SU-DHL-6 (cell line): Measurements from ENCODE around the gene TACR1.

Experiments
- H2AFZ ChIP-seq: fragments of 200-600 bp; sonication (generic); 2 replicates; pipeline ENCODE4 v1.6.1; 2014; ENCODE audit warnings: low read depth, mild to moderate bottlenecking, moderate library complexity, mixed read lengths, antibody characterized with exemption, low read length; ENCODE audit not compliant: severe bottlenecking
- H3F3A ChIP-seq: fragments of 200-600 bp; shearing (Covaris generic); 2 replicates; pipeline ENCODE4 v1.6.0; 2016; ENCODE audit warnings: antibody characterized with exemption, mild to moderate bottlenecking; ENCODE audit not compliant: insufficient read depth
- H3K27ac ChIP-seq: fragments of 200-600 bp; sonication (generic); 2 replicates; pipeline ENCODE4 v1.5.1; 2016; ENCODE audit warnings: low read depth, mild to moderate bottlenecking, low read length, moderate library complexity, mixed read lengths
- H3K27me3 ChIP-seq: fragments of 200-600 bp; sonication (generic), shearing (Covaris generic); 2 replicates; pipeline ENCODE4 v1.6.0; 2014; ENCODE audit warnings: mild to moderate bottlenecking, low read length
- H3K36me3 ChIP-seq: fragments of 200-600 bp; sonication (generic); 2 replicates; pipeline ENCODE4 v1.6.1; 2014; ENCODE audit warnings: mild to moderate bottlenecking, low read length, mixed read lengths
- H3K4me2 ChIP-seq: fragments of 300-600, 200-600 bp; shearing (Covaris generic), sonication (generic); 2 replicates; pipeline ENCODE4 v1.6.0; 2014; ENCODE audit warnings: low read length, low read depth, mild to moderate bottlenecking; ENCODE audit not compliant: poor library complexity, severe bottlenecking
- H3K4me3 ChIP-seq: fragments of 200-600 bp; sonication (generic); 2 replicates; pipeline ENCODE4 v1.5.1; 2014; ENCODE audit warnings: antibody characterized with exemption, low read length, mild to moderate bottlenecking, mixed read lengths; ENCODE audit not compliant: insufficient read depth, poor library complexity, severe bottlenecking
- H3K79me2 ChIP-seq: fragments of 200-600 bp; sonication (generic); 2 replicates; pipeline ENCODE4 v1.6.1; 2014; ENCODE audit warnings: mild to moderate bottlenecking, low read length, moderate library complexity; ENCODE audit not compliant: insufficient read depth
- H3K9ac ChIP-seq: fragments of 200-600 bp; sonication (generic); 2 replicates; pipeline ENCODE4 v1.7.0; 2014; ENCODE audit warnings: mild to moderate bottlenecking, low read length
- H3K9me2 ChIP-seq: fragments of 200-600 bp; sonication (generic); replicated peaks from 2 replicates; pipeline ENCODE4 v1.6.1; 2014; ENCODE audit warnings: low read length; ENCODE audit not compliant: insufficient read depth
- H3K9me3 ChIP-seq: fragments of 200-600 bp; sonication (generic); 2 replicates; pipeline ENCODE4 v1.6.1; 2014; ENCODE audit warnings: low read length, mixed read lengths; ENCODE audit not compliant: insufficient read depth
- H4K20me1 ChIP-seq: fragments of 200-600 bp; sonication (generic); 2 replicates; pipeline ENCODE4 v1.6.1; 2014; ENCODE audit warnings: low read depth, mild to moderate bottlenecking, antibody characterized with exemption, low read length, moderate library complexity, mixed read lengths
- EZH2phosphoT487 ChIP-seq: fragments of 200-600 bp; sonication (generic), shearing (Covaris generic); conservative IDR thresholded peaks from 2 replicates; pipeline ENCODE4 v1.6.1; 2018; ENCODE audit warnings: mild to moderate bottlenecking, antibody characterized with exemption, low read length, moderate library complexity, mixed read lengths
- TF ChIP-seq, protein P1 (sequence below): fragments of 200-600 bp; sonication (generic); IDR thresholded peaks from one replicate; pipeline ENCODE4 v1.5.1; 2017; ENCODE audit warnings: antibody characterized with exemption, mild to moderate bottlenecking, low read length, moderate library complexity; ENCODE audit not compliant: insufficient read depth, poor library complexity, severe bottlenecking

Gene TACR1

DNA sequence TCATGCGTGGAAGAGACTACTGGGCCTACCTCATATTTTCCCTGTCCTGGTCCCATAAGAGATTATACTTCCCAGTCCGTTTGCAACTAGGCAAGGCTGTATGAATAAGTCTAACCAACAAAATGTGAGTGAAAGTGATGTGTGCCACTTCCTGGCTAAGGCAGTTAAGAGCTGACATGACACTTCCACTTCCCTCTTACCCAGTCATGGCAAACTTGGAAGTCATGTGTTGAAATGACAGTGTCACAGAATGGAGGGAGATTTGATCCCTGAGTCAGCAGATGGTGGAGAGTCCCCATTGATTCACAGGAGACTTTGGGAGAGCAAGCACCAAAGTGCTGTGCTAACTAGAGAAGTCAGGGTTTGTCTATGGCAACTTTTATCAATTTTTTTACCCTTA is 36.4 kb downstream of the TACR1 start:
- no peak overlapping the region for H2AFZ ChIP-seq
- no peaks in the 10 kb centered on the region for H3K79me2 ChIP-seq
- TF ChIP-seq, protein P1, sequence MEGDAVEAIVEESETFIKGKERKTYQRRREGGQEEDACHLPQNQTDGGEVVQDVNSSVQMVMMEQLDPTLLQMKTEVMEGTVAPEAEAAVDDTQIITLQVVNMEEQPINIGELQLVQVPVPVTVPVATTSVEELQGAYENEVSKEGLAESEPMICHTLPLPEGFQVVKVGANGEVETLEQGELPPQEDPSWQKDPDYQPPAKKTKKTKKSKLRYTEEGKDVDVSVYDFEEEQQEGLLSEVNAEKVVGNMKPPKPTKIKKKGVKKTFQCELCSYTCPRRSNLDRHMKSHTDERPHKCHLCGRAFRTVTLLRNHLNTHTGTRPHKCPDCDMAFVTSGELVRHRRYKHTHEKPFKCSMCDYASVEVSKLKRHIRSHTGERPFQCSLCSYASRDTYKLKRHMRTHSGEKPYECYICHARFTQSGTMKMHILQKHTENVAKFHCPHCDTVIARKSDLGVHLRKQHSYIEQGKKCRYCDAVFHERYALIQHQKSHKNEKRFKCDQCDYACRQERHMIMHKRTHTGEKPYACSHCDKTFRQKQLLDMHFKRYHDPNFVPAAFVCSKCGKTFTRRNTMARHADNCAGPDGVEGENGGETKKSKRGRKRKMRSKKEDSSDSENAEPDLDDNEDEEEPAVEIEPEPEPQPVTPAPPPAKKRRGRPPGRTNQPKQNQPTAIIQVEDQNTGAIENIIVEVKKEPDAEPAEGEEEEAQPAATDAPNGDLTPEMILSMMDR = no peak
- TF ChIP-seq EZH2phosphoT487 = no peak
- H3K9me3 ChIP-seq = no peaks in the 10 kb centered on the region
- no peak overlapping the region for H3K4me3 ChIP-seq
- H3K27me3 ChIP-seq = no peaks in the 10 kb centered on the region
- no peaks in the 10 kb centered on the region for H4K20me1 ChIP-seq
- no peaks in the 10 kb centered on the region for H3F3A ChIP-seq
- H3K9me2 ChIP-seq = no peaks in the 10 kb centered on the region
- H3K36me3 ChIP-seq = no peaks in the 10 kb centered on the region
- no peak overlapping the region for H3K9ac ChIP-seq
- no peak overlapping the region for H3K27ac ChIP-seq
- H3K4me2 ChIP-seq = no peak overlapping the region

DNA sequence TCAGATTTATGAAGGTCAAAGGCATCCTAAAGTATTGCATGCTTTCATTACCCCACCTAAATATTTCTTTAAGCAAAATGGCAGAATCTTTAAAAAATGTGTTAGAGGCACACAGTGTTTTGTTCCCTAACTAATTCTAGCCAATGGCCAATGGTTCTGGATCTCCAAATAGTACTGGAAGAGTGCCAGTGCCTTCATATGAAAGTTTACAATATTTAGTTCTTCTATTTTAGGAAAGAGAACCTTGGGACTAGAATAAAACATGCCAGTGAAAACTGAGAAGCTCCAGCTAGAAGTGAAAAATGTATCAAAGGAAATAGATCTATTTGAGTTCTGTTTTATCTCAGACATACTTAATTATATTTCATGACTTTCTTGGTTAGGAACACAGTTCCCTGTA is 37.1 kb downstream of the TACR1 start:
- Histone ChIP-seq H3F3A (no peaks in the 10 kb centered on the region), H3K27ac (no peak overlapping the region), H3K9me2 (no peaks in the 10 kb centered on the region), H4K20me1 (no peaks in the 10 kb centered on the region), H3K79me2 (no peaks in the 10 kb centered on the region), H3K9me3 (no peaks in the 10 kb centered on the region), H3K9ac (no peak overlapping the region), H3K27me3 (no peaks in the 10 kb centered on the region), H3K36me3 (no peaks in the 10 kb centered on the region), H2AFZ (no peak overlapping the region), H3K4me2 (no peak overlapping the region), H3K4me3 (no peak overlapping the region)
- no peak for TF ChIP-seq EZH2phosphoT487
- TF ChIP-seq, protein P1 = no peak

DNA sequence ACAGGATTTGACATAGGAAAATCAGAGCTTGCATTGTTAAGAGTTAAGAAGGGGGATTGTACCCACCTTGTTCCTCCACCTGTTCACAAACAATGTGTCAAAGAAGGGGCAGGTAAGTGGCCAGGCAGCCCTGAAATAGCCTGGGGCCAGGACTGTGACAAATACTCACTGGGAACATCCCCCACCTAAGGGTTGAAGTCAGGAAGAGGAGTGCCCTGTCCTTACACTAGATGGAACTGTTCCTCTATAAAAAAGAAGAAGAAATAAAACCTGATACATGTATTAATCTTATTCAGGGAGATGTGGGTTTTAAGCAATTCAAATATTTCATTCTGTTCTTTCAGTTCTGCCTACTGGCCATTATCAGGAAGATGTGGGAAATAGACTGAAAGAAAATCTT is 41.9 kb downstream of the TACR1 start:
- H3K4me2 ChIP-seq = no peak overlapping the region
- H3K9me3 ChIP-seq = no peaks in the 10 kb centered on the region
- no peaks in the 10 kb centered on the region for H4K20me1 ChIP-seq
- TF ChIP-seq, protein P1 = no peak
- TF ChIP-seq EZH2phosphoT487 = no peak
- H3K9me2 ChIP-seq = no peaks in the 10 kb centered on the region
- no peaks in the 10 kb centered on the region for H3K36me3 ChIP-seq
- H3K9ac ChIP-seq = no peak overlapping the region
- H3F3A ChIP-seq = no peaks in the 10 kb centered on the region
- no peak overlapping the region for H3K27ac ChIP-seq
- no peaks in the 10 kb centered on the region for H3K27me3 ChIP-seq
- H3K79me2 ChIP-seq = no peaks in the 10 kb centered on the region
- no peak overlapping the region for H2AFZ ChIP-seq
- no peak overlapping the region for H3K4me3 ChIP-seq
